Right ventricle myocardium superior (tissue), 1 donor: ENCODE measurements around the gene TARDBP. TPM values are rescaled to one million over a fixed set of nuclear protein-coding genes. Genes with fewer than 3 reads are reported as not detected.
"Not testable (repeated sequence)": the region's sequence is repeated elsewhere in the genome, so short reads cannot be mapped to it uniquely, and the experiment has no call there.

Source experiments
- ATAC-seq: fragments of 200-7000 bp; cut with Tn5 transposase; one replicate; pipeline ENCODE4 v1.9.1; 2020; ENCODE audit warnings: mild to moderate bottlenecking; ENCODE audit not compliant: poor library complexity
- DNase-seq: peaks from one replicate; pipeline ENCODE4 v3.0.0-alpha.2; 2020
- intact Hi-C: fragments of 100-400 bp; cut with DNase I; formaldehyde crosslinking; loops from one replicate; pipeline ENCODE4 v1.11.2; 2022
- total RNA-seq: library from RNA; stranded (reverse); fragmentation: NEBNext Ultra II Directional; extraction: Animal tissue kit (Norgen Biotek cat#: 25700); gene quantifications from one replicate; pipeline ENCODE4 v1.2.1, GENCODE V29; 2021
- donor health status: DM: no; HTN: yes; CAD: no; lungs with severe emphysema.

TARDBP gene
- total RNA-seq, 1 donor from 2014 or later = 106 TPM

DNA sequence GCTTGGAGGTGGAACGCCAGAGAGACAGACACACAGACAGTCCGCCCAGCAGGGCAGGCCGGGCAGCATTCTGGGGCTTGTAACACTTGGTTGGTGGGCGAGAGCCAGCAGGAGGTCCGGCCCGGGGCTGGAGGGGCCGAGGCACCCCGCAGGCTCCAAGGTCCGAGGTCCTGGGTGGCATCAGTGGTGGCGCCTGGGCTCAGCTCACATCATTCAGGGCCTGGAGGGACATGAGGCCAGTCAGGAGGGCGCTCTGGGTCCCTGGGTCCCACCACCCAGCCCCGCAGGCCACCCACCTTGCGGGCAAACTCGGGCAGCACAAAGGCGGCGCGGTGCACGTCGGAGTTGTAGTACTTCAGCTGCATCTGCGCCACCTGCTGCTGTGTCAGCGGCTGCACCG, 42.2 kb downstream of the TARDBP start:
- intact Hi-C loops = no loop called here
- DNase-seq (no peak), ATAC-seq (no peak)

DNA sequence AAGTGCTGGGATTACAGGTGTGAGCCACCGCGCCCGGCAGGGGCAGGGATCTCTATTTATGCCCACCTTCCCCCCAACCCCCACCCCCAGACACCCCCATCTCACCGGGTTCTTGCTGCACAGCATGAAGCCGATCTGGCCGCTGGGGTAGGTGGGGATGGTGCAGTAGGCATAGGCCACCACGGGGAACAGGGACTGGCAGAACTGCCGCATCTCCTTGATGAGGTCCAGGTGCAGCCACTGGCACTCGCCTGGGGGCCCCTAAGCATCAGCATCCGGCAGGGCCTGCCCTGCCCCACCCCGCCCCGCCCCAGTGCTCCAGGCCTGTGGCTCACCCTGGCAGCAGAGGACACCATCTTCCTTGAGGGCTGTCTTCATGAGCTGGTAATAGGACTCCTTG, 43.2 kb downstream of the TARDBP start:
- no peak for DNase-seq
- no peak for ATAC-seq
- intact Hi-C loops = no loop called here

- DNase-seq (no peak), ATAC-seq (no peak)
- intact Hi-C loops = no loop called here
These were observed 44.0 kb downstream of the TARDBP start for GRCh38 chr1:11056504-11056903.

DNA sequence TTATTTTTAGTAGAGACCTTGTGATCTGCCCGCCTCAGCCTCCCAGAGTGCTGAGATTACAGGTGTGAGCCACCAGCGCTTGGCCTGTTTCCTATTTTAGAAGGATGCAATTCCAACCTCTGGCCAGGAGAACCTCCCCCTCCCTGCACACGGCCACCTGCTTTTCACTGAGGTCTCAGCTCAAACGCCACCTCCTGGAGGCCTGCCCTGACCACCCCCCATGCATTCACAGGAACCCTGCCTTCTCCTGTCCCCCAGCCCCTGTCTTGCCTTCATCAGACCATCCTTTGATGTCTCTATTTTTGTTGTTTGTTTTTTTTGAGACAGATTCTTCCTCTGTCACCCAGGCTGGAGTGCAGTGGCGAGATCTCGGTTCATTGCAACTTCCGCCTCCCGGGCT, 45.0 kb downstream of the TARDBP start:
- intact Hi-C loops = no loop called here
- ATAC-seq = no peak
- no peak for DNase-seq

DNA sequence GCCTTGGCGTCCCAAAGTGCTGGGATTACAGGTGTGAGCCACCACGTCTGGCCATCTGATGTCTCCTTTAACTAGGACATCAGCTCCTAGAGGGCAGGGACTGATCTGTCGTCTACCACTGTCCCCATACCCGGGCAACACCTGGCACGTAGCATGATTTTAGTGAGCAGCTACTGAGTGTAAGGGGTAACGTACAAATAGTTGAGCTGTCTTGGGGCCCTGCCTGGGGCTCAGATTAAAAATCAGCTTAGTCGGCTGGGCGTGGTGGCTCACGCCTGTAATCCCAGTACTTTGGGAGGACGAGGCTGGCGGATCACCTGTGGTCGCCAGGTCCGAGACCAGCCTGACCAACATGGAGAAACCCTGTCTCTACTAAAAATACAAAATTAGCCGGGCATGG, 45.6 kb downstream of the TARDBP start:
- intact Hi-C loops = no loop called here
- DNase-seq (no peak), ATAC-seq (no peak)

GRCh38 chr1:11058595-11059154, 46.2 kb downstream of the TARDBP start:
- DNase-seq (no peak), ATAC-seq (no peak)
- intact Hi-C loops = no loop called here

GRCh38 chr1:11059155-11059967, 46.9 kb downstream of the TARDBP start:
- ATAC-seq = no peak
- intact Hi-C loops = no loop called here
- no peak for DNase-seq

GRCh38 chr1:11059968-11060830, 47.7 kb downstream of the TARDBP start, which contains the start of gene SRM:
Gene SRM (minus strand): TSS chr1:11060018. CDS start chr1:11059943, 75 bp downstream.
- ATAC-seq = peak; percentile 100
- DNase-seq = peak; percentile 95
- intact Hi-C loops = no loop called here

- intact Hi-C loops = no loop called here
- no peak for ATAC-seq
- DNase-seq = no peak
These were observed 49.4 kb downstream of the TARDBP start for GRCh38 chr1:11061652-11062365.

GRCh38 chr1:11062965-11063401, 50.5 kb downstream of the TARDBP start:
- ATAC-seq (no peak), DNase-seq (no peak)
- intact Hi-C loops = no loop called here

DNA sequence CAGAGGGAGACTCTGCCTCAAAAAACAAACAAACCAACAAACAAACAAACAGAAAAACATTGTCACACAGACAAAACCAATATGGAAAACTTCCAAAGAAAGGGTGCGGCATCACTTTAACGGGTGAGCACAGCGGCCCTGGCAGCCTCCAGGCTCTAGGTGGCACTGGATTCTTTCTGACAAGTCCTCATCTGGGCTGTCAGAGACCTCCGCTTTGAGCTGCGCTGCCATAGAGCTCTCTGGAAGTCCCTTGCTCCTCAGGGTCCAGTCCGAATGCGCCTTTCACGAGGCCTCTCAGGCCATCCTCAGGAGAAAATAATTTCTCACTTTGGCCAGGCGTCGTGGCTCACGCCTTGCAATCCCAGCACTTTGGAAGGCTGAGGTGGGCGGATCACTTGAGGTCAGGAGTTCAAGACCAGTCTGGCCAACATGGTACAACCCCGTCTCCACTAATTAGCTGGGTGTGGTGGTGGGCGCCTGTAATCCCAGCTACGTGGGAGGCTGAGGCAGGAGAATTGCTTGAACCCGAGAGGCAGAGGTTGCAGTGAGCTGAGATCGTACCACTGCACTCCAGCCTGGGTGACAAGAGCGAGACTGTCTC, 51.6 kb downstream of the TARDBP start:
- ATAC-seq, intact Hi-C loops, DNase-seq: not testable (repeated sequence)

GRCh38 chr1:11064942-11065341, 52.5 kb downstream of the TARDBP start:
- intact Hi-C loops = no loop called here
- DNase-seq = no peak
- ATAC-seq = no peak

- intact Hi-C loops = no loop called here
- DNase-seq (no peak), ATAC-seq (no peak)
These were observed 53.3 kb downstream of the TARDBP start for GRCh38 chr1:11065796-11066195.

DNA sequence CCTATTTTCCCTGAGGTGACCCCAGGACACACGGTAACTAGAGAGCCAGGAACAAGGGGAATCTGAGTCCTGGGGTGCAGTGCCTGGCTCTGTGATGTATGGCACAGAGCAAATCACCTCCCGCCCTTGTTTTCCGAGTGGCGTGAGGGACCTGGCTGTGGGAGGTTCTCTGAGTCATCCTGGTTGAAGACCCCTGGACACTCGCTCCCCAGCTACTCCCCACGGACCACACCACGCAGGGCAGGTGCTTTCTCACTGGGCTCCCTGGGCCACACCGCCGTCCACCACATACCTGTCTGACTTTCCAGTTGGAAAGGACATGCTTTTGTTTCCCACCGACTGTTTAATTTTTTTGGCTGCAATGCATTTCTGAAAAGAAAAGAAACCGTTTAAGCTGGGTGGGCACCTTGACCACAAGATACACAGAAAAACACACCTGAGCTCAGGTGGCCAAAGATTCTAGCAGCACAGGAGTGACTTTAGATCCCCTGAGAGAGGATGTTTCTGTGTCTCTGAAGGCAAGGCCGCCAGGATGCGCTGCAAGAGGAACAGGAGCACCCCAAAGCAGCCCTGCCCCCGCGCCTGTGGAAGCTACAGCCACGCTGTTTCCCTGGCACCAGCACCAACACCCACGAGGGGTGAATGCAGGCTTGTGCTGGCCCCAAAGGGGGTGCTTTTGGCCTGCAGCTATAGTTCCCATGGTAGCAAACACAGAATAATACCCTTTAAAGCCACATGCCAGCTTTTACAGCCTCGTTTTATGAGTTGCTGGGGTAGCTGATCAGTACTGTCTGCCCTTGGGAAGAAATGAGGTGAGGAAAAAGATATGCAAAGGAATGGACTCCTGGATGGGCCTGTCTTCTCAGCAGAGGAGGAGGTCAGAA, 55.5 kb downstream of the TARDBP start:
- no peak for ATAC-seq
- intact Hi-C loops = no loop called here
- DNase-seq = no peak

- ATAC-seq = no peak
- intact Hi-C loops = no loop called here
- no peak for DNase-seq
These were observed 56.4 kb downstream of the TARDBP start for GRCh38 chr1:11068600-11069473.

DNA sequence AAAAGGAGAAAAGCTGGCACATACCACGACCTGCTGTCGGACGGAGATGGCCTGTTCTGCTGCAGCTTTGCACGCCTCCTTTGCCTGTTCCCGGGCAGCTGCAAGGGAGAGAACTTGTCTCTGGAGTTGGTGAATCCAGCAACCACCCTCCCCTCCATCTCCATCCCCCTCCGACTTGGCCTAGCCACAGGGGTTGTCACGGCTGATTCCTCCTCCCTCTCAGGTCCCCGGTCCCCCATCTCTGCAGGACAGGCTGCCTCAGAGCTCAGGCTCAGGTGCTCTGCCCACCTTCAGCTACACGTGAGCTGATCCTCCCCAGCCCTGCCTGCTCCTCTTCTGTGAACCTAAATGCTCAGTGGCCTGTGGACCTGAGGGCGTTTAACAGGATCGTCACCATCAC, 58.4 kb downstream of the TARDBP start:
- ATAC-seq = no peak
- DNase-seq = no peak
- intact Hi-C loops = loop anchor here (10.0 kb wide), 1 partner anchor 144 kb away; no protein-coding TSS in a partner anchor
